ENCODE results near the gene FOXP2. TPM values are rescaled to one million over a fixed set of nuclear protein-coding genes. Genes with fewer than 3 reads are reported as not detected.
A peak's percentile ranks its signal among the peaks of the same experiment; 100 is the strongest.

FOXP2 gene
- total RNA-seq, 1 donor from 2014 or later = 5.3 TPM

DNA sequence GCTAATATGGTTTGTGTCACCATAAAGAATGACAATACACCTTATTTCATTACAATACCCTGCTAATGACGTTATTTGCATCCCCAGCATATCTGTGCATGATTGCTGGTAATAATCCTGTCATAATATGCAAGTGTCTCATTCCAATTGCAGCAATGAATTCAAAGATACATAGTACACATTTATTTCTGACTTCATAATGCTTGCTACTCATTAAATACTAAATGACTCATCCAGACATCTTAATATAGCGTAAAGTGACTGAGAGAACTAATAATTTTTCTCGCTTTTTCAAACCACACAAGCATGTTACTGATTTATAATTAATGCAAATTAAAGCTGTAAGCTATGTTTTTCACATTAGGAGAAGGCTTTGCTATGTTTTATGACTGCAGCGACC is 272.6 kb downstream of the FOXP2 start:
- no peak for DNase-seq (ENCODE audit: low read depth)
- Histone ChIP-seq H3K27me3 (ENCODE audit: control insufficient read depth, insufficient read depth, low read length) (no peaks in the 10 kb centered on the region), H3K4me3 (ENCODE audit: low read depth, low read length) (no peak overlapping the region), H3K36me3 (ENCODE audit: control insufficient read depth, insufficient read depth, low read length) (no peaks in the 10 kb centered on the region)
- FAIRE-seq = no peak
- no peak for TF ChIP-seq CTCF (IDR thresholded peaks at IDR 0.05; ENCODE audit: insufficient read depth, low read length, severe bottlenecking)

DNA sequence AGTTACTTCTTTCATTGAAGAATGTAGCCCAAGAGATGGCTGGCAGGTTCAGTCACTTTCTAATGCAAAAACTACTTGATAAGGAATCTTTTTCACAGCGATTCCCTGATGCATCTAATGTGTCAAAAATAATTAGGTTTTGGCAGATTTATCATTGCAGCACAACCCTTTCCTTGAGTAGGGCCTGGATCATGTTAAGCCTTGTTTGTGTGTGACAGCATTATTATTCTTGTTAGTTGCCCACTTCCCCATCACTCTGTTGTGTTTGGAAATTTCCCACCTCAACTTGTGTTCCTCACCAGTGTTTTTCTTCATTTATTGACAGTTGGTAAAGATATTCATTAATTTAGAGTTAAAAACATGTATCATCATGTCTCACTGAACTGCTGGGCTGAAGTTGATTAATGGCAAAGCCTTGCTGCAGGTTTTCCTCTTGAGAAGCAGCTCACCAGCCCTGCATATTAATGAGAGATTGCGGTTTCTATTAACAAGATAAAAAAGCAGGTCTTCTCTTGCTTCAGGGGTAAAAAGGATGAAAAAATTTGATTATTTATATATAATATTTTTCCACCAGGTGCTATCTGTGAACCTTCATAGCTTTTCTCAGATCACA is 273.9 kb downstream of the FOXP2 start:
- Histone ChIP-seq H3K4me3 (ENCODE audit: low read depth, low read length) (no peak overlapping the region), H3K27me3 (ENCODE audit: control insufficient read depth, insufficient read depth, low read length) (no peaks in the 10 kb centered on the region), H3K36me3 (ENCODE audit: control insufficient read depth, insufficient read depth, low read length) (no peaks in the 10 kb centered on the region)
- no peak for TF ChIP-seq CTCF (IDR thresholded peaks at IDR 0.05; ENCODE audit: insufficient read depth, low read length, severe bottlenecking)
- DNase-seq (ENCODE audit: low read depth) = no peak
- FAIRE-seq = no peak

- no peak for DNase-seq (ENCODE audit: low read depth)
- Histone ChIP-seq H3K36me3 (ENCODE audit: control insufficient read depth, insufficient read depth, low read length) (no peaks in the 10 kb centered on the region), H3K4me3 (ENCODE audit: low read depth, low read length) (no peak overlapping the region), H3K27me3 (ENCODE audit: control insufficient read depth, insufficient read depth, low read length) (no peaks in the 10 kb centered on the region)
- FAIRE-seq = peak; percentile 70
- no peak for TF ChIP-seq CTCF (IDR thresholded peaks at IDR 0.05; ENCODE audit: insufficient read depth, low read length, severe bottlenecking)
These were observed 274.8 kb downstream of the FOXP2 start for GRCh38 chr7:114689406-114689805.

DNA sequence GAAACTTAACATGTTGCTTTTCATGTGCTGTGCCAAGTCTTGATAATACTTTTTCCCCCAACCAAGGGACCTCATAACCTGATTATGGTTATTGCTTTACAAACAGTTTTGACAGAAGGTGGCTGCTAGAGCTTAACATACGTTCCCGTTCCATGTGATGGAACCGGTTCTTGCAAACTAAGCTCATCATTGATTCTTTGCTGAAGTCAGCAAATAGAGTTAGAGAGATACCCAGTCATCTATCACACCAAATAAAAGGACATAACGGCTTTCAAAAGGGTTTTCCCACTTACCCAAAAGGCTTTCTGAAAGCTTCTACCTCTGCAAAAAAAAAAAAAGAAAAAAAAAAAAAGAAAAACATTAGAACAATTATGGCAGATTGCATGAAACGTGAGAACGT is 277.0 kb downstream of the FOXP2 start:
- Histone ChIP-seq H3K4me3 (ENCODE audit: low read depth, low read length) (no peak overlapping the region), H3K27me3 (ENCODE audit: control insufficient read depth, insufficient read depth, low read length) (no peaks in the 10 kb centered on the region), H3K36me3 (ENCODE audit: control insufficient read depth, insufficient read depth, low read length) (no peaks in the 10 kb centered on the region)
- DNase-seq (ENCODE audit: low read depth) (no peak), FAIRE-seq (no peak)
- TF ChIP-seq CTCF (IDR thresholded peaks at IDR 0.05; ENCODE audit: insufficient read depth, low read length, severe bottlenecking) = no peak

DNA sequence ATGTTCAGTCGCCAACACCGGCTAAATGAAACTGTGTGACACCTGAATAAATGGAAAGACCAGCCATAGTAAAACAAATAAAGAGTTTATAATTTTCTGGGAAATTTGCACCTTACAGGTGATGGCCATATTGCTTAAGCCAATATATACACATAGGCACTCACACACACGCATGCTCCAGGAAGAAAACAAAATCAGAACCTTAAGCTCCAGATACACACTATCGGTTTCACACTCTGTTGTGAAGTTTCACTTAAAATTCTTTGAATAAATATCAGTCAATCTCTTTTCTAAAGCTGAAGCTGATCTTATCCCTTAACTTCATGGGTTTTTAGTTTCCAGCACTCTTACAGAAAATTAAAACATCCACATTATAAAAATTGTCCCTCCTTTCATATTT is 280.6 kb downstream of the FOXP2 start:
- H3K27me3 ChIP-seq (ENCODE audit: control insufficient read depth, insufficient read depth, low read length) = no peaks in the 10 kb centered on the region
- DNase-seq (ENCODE audit: low read depth) (no peak), FAIRE-seq (no peak)
- TF ChIP-seq CTCF (IDR thresholded peaks at IDR 0.05; ENCODE audit: insufficient read depth, low read length, severe bottlenecking) = no peak
- H3K36me3 ChIP-seq (ENCODE audit: control insufficient read depth, insufficient read depth, low read length) = no peaks in the 10 kb centered on the region
- no peak overlapping the region for H3K4me3 ChIP-seq (ENCODE audit: low read depth, low read length)
